AML-193 (cell line): ENCODE measurements around the gene BPIFA2.

Experiments
- DNase-seq, 2 experiments: peaks; one replicate each; lab custom pipeline; 2025; lab: John Stamatoyannopoulos, UW

The BPIFA2 gene

DNA sequence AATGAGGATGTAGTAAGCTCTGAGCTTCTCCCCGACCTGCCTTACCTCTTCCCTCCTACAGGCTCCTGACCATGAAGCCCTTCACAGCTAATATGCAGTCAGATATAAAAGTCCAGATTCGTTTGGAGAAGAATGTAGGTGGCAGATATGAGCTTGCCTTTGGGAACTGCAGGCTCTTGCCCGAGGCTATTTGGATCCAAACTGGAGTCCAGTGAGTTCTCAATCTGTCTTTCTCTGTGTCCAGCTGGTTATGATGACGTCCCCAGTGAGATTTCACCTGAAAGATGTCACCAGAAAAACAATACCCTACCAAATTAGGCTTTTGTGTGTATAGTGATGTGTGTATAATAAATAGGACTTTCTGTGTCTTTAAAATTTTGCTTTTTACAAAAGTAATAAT, 34.5 kb downstream of the BPIFA2 start:
- DNase-seq: no peak

DNA sequence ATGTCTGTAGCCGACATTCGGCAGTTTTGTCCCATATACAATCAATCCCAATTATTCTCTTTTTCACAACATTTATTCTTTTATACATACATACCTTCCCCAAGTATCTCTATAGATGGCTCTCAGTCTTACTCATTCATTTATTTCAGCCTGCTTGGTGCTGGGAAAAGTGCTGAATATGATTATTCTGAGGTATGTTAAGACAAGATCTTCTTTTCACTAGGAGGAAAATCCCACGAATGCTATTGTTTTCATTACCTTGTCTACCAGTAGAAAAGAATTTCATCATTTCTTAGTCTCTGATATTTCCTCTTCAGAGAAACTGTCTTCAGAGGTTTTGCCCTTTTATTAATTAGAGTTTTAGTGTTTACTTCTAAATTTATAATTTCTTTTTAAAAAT, 35.5 kb downstream of the BPIFA2 start:
- no peak for DNase-seq

DNA sequence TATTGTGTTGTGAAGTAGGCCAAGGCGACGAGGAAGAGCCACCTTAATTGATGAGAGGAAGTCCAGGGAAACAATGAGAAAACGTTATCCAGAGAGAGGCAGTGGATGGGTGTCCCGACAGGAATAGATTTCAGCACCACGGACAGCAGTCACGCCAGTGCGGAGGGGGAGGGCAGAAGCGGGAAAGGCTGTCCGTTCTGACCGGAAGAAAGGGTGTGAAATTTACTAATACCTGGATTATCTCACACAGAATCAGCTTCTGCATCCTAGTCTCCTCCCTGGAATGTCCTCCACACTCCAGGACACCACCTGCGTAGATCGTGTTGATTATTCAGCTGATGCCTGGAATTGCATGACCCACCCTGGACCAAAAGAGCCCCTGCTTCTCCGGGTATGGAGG, 41.8 kb downstream of the BPIFA2 start:
- peak; percentile 36 to 38 for DNase-seq

DNA sequence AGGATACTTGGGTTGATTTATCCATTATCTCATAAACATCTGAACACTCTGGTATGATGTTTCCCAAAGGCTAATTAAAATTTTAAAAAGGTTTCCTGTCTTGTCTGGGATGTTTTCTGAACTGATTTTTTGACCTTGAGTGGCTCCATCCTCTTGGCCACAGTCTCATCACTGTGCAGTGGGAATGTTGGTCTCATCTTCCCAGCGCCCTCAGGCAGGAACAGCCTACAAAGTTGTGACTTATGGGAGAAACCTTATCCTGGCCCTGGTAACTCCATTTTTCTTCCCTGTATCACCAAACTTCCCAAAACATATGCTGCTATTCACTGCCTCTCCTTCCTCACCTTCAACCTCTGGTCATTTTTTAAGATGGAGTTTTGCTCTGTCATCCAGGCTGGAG, 42.4 kb downstream of the BPIFA2 start:
- no peak for DNase-seq

DNA sequence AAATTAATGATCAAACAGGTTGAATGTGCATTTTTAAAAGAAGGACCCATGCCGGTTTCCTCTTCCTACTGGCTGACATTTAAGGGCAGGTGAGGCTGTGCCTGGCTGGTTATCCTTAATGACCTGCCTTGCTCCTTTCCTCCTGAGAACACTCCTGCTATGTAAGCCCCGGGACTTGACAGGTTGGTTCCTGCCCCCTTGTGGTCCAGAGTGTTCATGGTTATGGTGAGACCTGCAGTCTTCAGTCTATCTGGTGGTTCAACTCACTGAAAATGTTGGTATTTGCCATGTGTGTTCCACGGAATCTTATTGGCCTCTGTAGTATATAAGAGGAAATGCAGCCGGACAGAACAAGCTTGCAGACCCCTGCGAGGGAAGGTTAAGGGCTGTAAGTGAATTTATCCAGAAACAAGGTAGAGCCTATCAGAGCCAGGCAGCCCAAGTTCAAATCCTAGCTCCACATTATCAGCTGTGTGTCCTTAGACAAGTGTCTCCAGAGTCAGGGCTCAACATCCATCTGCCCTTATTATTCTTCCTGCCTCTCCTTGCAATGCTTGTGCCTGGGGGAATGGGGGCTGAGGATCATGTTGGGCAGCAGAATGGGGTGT, 44.0 kb downstream of the BPIFA2 start:
- peak; percentile 52 to 57 for DNase-seq

DNA sequence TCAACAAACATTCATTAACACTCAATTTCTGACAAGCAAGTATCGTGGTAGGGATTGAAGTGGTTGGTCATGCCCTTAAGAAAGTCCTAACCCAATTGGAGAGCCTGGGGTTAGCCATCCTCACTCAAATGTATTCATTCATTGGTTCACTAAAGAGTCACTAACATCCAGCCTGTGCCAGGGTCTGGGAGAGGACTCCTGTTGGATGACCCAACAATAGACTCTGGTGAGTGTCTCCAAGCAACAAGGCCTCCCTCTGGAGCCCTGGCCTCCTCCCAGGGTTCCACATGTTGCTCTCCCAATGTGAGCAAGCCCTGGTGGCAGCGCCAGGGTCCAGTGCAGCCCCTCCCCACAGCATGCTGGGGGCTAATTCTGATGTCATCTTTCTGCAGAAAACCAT, 49.1 kb downstream of the BPIFA2 start, which contains the start of gene BPIFA3:
Gene BPIFA3 (plus strand): TSS at position 301 of the 400 bp plus-strand sequence. CDS start 185 bp downstream, outside the sequence.
- DNase-seq: no peak

DNA sequence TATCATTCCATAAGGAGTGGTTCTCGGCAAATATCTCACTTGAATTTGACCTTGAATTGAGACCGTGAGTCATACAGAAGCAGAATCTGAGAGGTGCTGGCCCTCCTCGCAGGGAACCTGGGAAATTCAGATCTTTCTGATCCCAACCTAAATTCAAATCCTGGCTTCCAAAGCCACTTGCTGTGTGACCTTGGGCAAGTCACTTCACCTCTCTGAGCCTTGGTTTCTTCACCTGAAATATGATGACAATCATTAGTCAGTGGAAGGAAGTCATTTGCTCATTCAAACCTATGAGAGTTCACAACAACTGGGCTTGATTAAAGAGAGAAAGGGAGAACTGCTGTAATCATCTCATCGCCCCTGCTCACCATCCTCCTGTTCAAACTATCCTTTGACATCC, 56.4 kb downstream of the BPIFA2 start:
- no peak for DNase-seq

DNA sequence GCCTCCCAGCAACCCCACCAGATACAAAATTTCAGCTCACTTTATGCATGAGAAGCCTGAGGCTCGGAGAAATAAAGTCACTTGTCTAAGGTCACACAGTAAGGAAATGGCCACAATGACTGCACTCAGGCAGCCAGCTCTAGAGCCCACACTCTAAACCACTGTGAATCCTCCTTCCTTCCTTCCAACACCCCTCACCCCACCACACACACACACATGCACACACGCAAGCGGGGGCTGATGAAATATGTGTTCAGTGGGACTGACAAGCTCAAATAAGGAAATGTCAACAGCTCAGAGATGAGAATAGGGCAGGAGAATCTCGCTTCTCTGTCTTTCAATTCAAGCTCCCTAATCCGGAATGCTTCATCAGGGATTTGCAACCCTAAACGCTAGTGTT, 61.9 kb downstream of the BPIFA2 start:
- peak; percentile 70 to 73 for DNase-seq
